ENCODE results near the gene BDNF. TPM values are rescaled to one million over a fixed set of nuclear protein-coding genes. Genes with fewer than 3 reads are reported as not detected.

The BDNF gene
- 0.34 and 4.1 TPM in 2 replicates for total RNA-seq

GRCh38 chr11:27700351-27701301, at the start of gene BDNF:
Gene BDNF (minus strand): TSS chr11:27700455. CDS start chr11:27658564, 41,891 bp downstream.

Other genes with a start within 250 kb of the BDNF start
- gene LGR4, start 227.7 kb downstream of the BDNF start, total RNA-seq: 7.0 and 17.6 TPM in 2 replicates
- 15.7 and 19.7 TPM in 2 replicates for gene LIN7C, start 193.7 kb downstream of the BDNF start, total RNA-seq

Data from pericardium fibroblast (primary cell).